Measurements from ENCODE around the gene CEP63. TPM values are rescaled to one million over a fixed set of nuclear protein-coding genes. Genes with fewer than 3 reads are reported as not detected.
A peak's percentile ranks its signal among the peaks of the same experiment; 100 is the strongest.

CEP63 gene
- total RNA-seq, 1 donor from 2014 or later = 26.3 TPM

DNA sequence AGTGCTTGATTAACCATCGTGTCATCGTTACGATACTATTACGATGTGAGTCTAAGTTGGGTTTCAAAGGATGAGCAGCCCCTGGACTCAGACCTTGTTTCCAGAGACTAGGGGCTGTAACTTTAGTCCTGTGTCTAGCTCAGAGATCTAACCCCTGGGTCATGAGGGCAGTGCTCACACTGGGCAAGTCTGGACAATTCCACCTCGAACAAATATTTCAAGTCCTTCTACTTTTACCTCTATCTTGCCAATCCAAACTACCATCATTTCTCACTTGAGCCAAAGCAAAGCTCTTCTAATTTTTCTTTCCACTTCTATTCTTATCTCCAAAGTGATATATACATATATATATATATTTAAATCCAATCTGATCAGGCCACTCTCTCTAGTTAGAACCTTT lies 10.9 kb upstream of the CEP63 start:
- Mint-ChIP-seq H3K4me1 (ENCODE audit: unreplicated experiment) (peaks cover 58% of the 10 kb centered on the region), H3K36me3 (ENCODE audit: unreplicated experiment) (peaks cover 24% of the 10 kb centered on the region), H3K4me3 (ENCODE audit: unreplicated experiment) (no peak overlapping the region), H3K27ac (ENCODE audit: unreplicated experiment) (no peak overlapping the region), H3K9me3 (ENCODE audit: unreplicated experiment) (no peaks in the 10 kb centered on the region), H3K27me3 (ENCODE audit: unreplicated experiment) (no peaks in the 10 kb centered on the region)
- TF ChIP-seq, protein P1, sequence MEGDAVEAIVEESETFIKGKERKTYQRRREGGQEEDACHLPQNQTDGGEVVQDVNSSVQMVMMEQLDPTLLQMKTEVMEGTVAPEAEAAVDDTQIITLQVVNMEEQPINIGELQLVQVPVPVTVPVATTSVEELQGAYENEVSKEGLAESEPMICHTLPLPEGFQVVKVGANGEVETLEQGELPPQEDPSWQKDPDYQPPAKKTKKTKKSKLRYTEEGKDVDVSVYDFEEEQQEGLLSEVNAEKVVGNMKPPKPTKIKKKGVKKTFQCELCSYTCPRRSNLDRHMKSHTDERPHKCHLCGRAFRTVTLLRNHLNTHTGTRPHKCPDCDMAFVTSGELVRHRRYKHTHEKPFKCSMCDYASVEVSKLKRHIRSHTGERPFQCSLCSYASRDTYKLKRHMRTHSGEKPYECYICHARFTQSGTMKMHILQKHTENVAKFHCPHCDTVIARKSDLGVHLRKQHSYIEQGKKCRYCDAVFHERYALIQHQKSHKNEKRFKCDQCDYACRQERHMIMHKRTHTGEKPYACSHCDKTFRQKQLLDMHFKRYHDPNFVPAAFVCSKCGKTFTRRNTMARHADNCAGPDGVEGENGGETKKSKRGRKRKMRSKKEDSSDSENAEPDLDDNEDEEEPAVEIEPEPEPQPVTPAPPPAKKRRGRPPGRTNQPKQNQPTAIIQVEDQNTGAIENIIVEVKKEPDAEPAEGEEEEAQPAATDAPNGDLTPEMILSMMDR (IDR thresholded peaks at IDR 0.05) = no peak
- DNase-seq (ENCODE audit: extremely low spot score, unreplicated experiment) = no peak

DNA sequence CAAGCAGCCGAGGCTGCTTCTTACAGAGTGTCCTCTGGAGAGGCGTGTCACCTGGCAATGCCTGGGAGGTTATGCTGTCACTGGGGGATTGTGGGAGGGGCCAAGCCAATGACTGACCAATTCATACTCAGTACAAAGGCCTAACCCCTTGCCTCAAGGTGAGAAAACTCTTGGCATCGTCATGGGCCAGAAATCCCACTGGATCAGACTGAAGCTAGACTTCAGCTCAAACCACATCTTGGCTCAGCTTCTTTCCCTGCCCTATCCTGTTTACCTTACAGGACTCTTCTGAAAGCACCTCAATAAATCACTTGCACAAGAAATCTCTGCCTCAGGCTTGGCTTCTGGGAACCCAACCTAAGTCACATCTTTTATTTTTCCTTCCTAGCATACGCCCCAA lies 9.6 kb upstream of the CEP63 start:
- H3K27ac Mint-ChIP-seq (ENCODE audit: unreplicated experiment) = no peak overlapping the region
- no peaks in the 10 kb centered on the region for H3K9me3 Mint-ChIP-seq (ENCODE audit: unreplicated experiment)
- DNase-seq (ENCODE audit: extremely low spot score, unreplicated experiment) = no peak
- no peak overlapping the region for H3K4me3 Mint-ChIP-seq (ENCODE audit: unreplicated experiment)
- TF ChIP-seq, protein P1 (IDR thresholded peaks at IDR 0.05) = no peak
- H3K27me3 Mint-ChIP-seq (ENCODE audit: unreplicated experiment) = no peaks in the 10 kb centered on the region
- H3K4me1 Mint-ChIP-seq (ENCODE audit: unreplicated experiment) = peaks cover 48% of the 10 kb centered on the region
- H3K36me3 Mint-ChIP-seq (ENCODE audit: unreplicated experiment) = peaks cover 32% of the 10 kb centered on the region

DNA sequence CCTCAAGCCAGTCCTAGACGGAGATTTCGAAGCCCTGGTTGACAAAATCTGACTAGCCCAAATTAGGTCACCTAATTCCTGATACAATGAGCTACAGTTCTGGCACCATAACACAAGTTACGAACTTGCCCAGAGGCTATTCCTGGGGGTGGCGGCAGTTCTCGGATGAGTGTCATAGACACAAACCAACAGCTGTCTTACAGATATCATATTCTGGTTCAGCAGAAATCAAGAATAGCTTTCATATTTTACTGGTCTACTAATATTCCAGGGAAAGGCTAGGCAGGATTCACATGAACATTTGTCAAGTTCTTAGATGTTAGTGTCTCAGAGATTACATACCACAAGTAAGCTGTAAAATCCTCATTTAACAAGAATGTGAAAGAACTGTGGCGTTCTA lies 8.9 kb upstream of the CEP63 start:
- TF ChIP-seq, protein P1 (IDR thresholded peaks at IDR 0.05) = no peak
- peaks cover 37% of the 10 kb centered on the region for H3K36me3 Mint-ChIP-seq (ENCODE audit: unreplicated experiment)
- no peak overlapping the region for H3K4me3 Mint-ChIP-seq (ENCODE audit: unreplicated experiment)
- peaks cover 41% of the 10 kb centered on the region for H3K4me1 Mint-ChIP-seq (ENCODE audit: unreplicated experiment)
- no peak for DNase-seq (ENCODE audit: extremely low spot score, unreplicated experiment)
- no peaks in the 10 kb centered on the region for H3K9me3 Mint-ChIP-seq (ENCODE audit: unreplicated experiment)
- H3K27ac Mint-ChIP-seq (ENCODE audit: unreplicated experiment) = peak overlapping the region; percentile 77
- H3K27me3 Mint-ChIP-seq (ENCODE audit: unreplicated experiment) = no peaks in the 10 kb centered on the region

DNA sequence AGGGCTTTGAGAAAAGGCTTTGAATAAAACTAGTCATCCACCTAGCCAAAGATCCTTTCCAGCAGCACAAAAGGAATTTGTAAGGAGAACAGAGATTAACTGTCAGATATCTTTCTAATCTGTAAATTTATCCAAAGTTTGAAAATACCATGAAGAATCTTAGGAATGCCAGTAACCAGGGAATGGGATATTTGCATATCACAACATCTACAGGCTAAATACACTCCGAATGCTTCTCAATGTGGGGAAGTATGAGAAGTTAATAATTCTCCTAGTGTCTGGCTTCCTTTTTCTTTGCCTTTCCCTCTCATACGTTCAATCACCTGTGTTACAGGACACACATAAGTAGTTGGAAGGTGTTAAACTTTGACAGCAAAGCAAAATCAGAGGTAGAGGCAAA lies 7.9 kb upstream of the CEP63 start:
- H3K27me3 Mint-ChIP-seq (ENCODE audit: unreplicated experiment) = no peaks in the 10 kb centered on the region
- peaks cover 44% of the 10 kb centered on the region for H3K4me1 Mint-ChIP-seq (ENCODE audit: unreplicated experiment)
- H3K36me3 Mint-ChIP-seq (ENCODE audit: unreplicated experiment) = peaks cover 46% of the 10 kb centered on the region
- DNase-seq (ENCODE audit: extremely low spot score, unreplicated experiment) = no peak
- H3K4me3 Mint-ChIP-seq (ENCODE audit: unreplicated experiment) = no peak overlapping the region
- TF ChIP-seq, protein P1 (IDR thresholded peaks at IDR 0.05) = no peak
- peak overlapping the region; percentile 77 for H3K27ac Mint-ChIP-seq (ENCODE audit: unreplicated experiment)
- H3K9me3 Mint-ChIP-seq (ENCODE audit: unreplicated experiment) = no peaks in the 10 kb centered on the region

DNA sequence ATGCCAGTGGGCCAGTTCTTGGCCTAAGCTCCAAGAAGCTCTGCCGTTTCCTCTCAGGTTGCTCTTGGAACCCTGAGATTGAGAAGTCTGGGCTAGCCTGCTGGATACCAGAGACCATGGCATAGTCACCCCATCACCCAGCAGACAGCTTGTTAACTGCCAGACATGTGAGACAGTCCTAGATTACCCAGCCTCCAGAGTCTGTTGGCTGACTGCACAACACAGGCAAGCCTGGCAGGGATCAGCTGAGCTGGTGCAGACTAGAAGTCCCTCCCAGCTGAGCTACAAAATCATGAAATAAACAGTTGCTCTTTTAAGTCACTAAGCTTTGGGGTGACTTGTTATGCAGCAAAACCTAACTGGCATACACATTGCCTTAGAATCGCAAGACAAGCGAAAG lies 5.3 kb upstream of the CEP63 start:
- Mint-ChIP-seq H3K27me3 (ENCODE audit: unreplicated experiment) (no peaks in the 10 kb centered on the region), H3K4me1 (ENCODE audit: unreplicated experiment) (peaks cover 53% of the 10 kb centered on the region), H3K36me3 (ENCODE audit: unreplicated experiment) (peaks cover 46% of the 10 kb centered on the region), H3K4me3 (ENCODE audit: unreplicated experiment) (no peak overlapping the region), H3K27ac (ENCODE audit: unreplicated experiment) (no peak overlapping the region), H3K9me3 (ENCODE audit: unreplicated experiment) (no peaks in the 10 kb centered on the region)
- TF ChIP-seq, protein P1 (IDR thresholded peaks at IDR 0.05) = no peak
- no peak for DNase-seq (ENCODE audit: extremely low spot score, unreplicated experiment)

Data from osteocyte (in vitro differentiated cells).